Tibial artery (tissue), 4 donors: ENCODE results near the gene TMEM97.

Source experiments
- DNase-seq, 2 donors: peaks; one replicate each; pipeline ENCODE4 v3.0.0-alpha.2; 2019
- H3K27ac ChIP-seq, 2 donors: fragments of 200-600 bp; sonication (generic) in 1 of 2; 1 replicate in 1 of 2; 2 replicates in 1 of 2; pipeline ENCODE4 v1.5.1; 2018 to 2019; ENCODE audit warnings: mild to moderate bottlenecking in 1 of 2
- H3K27me3 ChIP-seq, 2 donors: fragments of 200-600 bp; sonication (generic) in 1 of 2; one replicate each; pipeline versions ENCODE4 v1.5.1 to v1.6.0; 2016 to 2019
- H3K36me3 ChIP-seq, 3 donors: fragments of 200-600 bp; sonication (generic) in 2 of 3; one replicate each; pipeline ENCODE4 v1.5.1; 2016 to 2019; ENCODE audit warnings: mild to moderate bottlenecking in 2 of 3
- H3K4me1 ChIP-seq, 4 donors: fragments of 200-600 bp; sonication (generic) in 2 of 4; 1 replicate in 3 of 4; 2 replicates in 1 of 4; pipeline ENCODE4 v1.5.1; 2016 to 2019
- H3K4me3 ChIP-seq, 2 donors: fragments of 200-600 bp; sonication (generic) in 1 of 2; 1 replicate in 1 of 2; 2 replicates in 1 of 2; pipeline ENCODE4 v1.5.1; 2018 to 2019; ENCODE audit warnings: mild to moderate bottlenecking in 2 of 2
- H3K9me3 ChIP-seq, 3 donors: fragments of 200-600 bp; sonication (generic) in 1 of 3; one replicate each; pipeline ENCODE4 v1.5.1; 2016 to 2019
- intact Hi-C: fragments of 100-400 bp; cut with DNase I; formaldehyde crosslinking; loops from one replicate; pipeline ENCODE4 v1.15.0; 2023; ENCODE audit warnings: low total_unique reads
- TF ChIP-seq, protein P1 (sequence below), 2 experiments: fragments of 200-600 bp in 1 of 2; fragments of 450-650 bp in 1 of 2; IDR thresholded peaks; one replicate each; pipeline ENCODE4 v1.5.1; 2017 to 2019; ENCODE audit warnings: antibody characterized with exemption in 2 of 2, mild to moderate bottlenecking in 1 of 2, moderate library complexity in 1 of 2

Gene TMEM97

DNA sequence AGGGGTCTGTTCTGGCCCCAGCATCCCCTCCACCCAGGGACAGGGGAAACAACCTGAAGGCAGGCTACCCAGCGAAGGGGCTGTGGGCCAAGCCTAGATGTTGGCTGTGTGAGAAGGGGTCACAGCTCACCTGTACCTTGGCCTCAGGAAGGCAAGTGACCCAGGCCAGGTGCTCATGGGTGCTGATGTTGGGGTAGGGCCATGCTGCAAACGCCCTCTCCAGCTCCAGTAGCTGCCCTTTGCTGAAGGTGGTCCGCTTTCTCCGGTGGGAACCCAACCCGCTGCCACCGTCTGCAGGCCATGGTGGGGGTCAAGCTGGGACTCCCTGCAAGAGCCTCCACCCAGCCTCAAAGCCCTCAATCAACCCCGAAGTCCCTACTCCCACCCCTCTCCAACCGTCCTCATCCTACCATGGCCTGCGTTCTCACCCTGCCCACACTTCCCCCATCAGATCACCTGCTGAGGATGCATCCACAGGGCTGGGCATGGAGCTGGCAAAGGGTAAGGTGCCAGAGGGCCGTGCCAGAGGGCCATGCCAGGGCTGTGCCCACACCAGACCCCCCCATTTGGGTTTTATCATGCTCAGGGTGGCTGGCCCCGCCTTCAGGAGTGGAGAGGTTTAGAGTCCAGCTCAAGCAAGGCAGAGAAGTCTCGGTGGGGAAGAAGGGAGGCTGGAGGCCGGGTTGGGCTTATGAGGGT, 45.8 kb downstream of the TMEM97 start, which contains the start of gene SEBOX:
Gene SEBOX, minus strand, starts transcription at position 535 of the 699 bp plus-strand sequence. Its CDS starts 48 bp downstream, at position 487.
- DNase-seq: no peak
- H3K27me3 ChIP-seq: no peaks in the 10 kb centered on the region
- intact Hi-C loops: no loop called here
- TF ChIP-seq, protein P1, sequence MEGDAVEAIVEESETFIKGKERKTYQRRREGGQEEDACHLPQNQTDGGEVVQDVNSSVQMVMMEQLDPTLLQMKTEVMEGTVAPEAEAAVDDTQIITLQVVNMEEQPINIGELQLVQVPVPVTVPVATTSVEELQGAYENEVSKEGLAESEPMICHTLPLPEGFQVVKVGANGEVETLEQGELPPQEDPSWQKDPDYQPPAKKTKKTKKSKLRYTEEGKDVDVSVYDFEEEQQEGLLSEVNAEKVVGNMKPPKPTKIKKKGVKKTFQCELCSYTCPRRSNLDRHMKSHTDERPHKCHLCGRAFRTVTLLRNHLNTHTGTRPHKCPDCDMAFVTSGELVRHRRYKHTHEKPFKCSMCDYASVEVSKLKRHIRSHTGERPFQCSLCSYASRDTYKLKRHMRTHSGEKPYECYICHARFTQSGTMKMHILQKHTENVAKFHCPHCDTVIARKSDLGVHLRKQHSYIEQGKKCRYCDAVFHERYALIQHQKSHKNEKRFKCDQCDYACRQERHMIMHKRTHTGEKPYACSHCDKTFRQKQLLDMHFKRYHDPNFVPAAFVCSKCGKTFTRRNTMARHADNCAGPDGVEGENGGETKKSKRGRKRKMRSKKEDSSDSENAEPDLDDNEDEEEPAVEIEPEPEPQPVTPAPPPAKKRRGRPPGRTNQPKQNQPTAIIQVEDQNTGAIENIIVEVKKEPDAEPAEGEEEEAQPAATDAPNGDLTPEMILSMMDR (IDR thresholded peaks at IDR 0.05): no peak
- H3K36me3 ChIP-seq: peaks cover 33 to 71% (median 50%) of the 10 kb centered on the region in 3 donors
- H3K9me3 ChIP-seq: no peaks in the 10 kb centered on the region
- no peaks in the 10 kb centered on the region for H3K4me1 ChIP-seq
- no peak within 1 kb of the TSS for H3K27ac ChIP-seq
- no peak within 1 kb of the TSS for H3K4me3 ChIP-seq

DNA sequence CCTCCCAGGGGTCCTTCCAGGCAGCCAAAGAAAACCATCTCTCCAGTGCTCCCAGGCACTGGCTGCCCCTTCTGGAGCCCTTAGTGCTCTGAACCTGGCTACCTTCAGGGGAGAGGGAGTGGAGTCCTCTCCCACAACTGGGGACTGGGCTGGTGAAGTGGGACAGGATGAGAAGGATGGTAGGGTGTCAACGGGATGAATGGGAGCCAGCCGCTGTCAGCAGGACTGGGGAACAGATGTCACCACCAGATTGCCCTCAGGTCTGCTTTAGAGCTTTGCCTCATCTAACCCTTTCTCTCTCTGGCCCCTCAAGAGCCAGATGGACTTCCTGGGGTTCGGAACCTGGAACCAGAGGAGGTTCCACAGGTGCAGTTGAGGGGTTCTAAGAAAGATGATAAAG, 46.5 kb downstream of the TMEM97 start:
- intact Hi-C loops: no loop called here
- Histone ChIP-seq H3K4me3 (no peak overlapping the region), H3K27ac (no peak overlapping the region), H3K4me1 (peaks cover 0 to 5% (median 0%) of the 10 kb centered on the region in 4 donors), H3K36me3 (peaks cover 26 to 64% (median 43%) of the 10 kb centered on the region in 3 donors), H3K9me3 (no peaks in the 10 kb centered on the region), H3K27me3 (no peaks in the 10 kb centered on the region)
- no peak for DNase-seq
- TF ChIP-seq, protein P1 (IDR thresholded peaks at IDR 0.05): no peak

DNA sequence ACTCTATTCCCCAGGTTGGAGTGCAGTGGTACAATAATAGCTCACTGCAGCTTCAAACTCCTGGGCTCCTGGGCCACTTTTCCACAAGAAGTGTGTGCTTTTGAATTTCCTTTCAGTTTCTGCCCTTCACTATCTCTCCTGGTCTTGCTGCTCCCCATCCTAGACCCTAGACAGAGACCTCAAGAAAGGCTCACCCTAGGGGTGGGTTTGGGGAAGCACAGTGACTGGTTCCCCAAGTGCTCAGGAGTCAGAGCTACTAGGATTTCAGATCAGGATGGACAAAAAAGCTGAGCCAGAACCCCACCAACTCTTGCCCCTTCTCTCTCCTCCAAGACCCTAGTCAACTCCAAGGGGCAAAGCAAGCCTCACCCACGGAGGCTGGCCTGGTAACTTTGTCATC, 47.6 kb downstream of the TMEM97 start:
- Histone ChIP-seq H3K4me1 (peaks cover 0 to 14% (median 6%) of the 10 kb centered on the region in 4 donors), H3K4me3 (no peak overlapping the region), H3K36me3 (peaks cover 15 to 53% (median 32%) of the 10 kb centered on the region in 3 donors), H3K27me3 (no peaks in the 10 kb centered on the region), H3K9me3 (no peaks in the 10 kb centered on the region), H3K27ac (no peak overlapping the region)
- intact Hi-C loops: no loop called here
- DNase-seq: no peak
- TF ChIP-seq, protein P1 (IDR thresholded peaks at IDR 0.05): no peak

DNA sequence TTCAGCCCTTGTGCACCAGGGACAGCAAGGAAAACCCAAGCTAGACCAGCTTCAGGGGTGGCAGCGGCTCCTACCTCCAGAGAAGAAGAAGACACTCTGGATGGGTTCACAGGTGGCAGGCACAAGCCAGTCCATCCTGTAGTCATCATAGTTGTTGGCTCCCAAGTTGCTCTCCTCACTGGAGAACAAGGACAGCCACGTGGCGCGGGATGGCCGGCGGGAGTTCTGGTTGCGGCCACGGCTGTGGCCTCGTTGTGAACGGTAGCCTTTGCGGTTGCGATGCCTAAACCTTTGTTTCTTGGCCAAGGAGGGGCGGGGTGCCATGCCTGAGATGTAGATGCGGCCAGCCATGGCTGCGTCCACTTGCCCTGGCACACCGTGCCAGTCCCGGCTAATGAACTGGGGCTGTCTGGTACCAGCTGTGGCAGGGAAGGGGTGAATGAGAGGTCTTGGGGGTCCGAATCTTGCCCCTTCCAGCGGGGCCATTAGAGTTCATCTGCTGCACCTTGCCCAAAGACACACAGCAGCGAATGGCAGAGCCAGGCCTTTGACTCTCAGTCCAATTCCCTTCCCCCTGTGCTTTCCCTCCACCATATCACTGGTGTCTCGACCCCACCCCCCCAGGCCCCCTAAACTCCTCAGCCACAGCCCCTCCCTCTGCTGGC, 48.8 kb downstream of the TMEM97 start:
- H3K27me3 ChIP-seq: no peaks in the 10 kb centered on the region
- no peak overlapping the region for H3K27ac ChIP-seq
- no peak overlapping the region for H3K4me3 ChIP-seq
- TF ChIP-seq, protein P1 (IDR thresholded peaks at IDR 0.05): no peak
- no peak for DNase-seq
- peaks cover 4 to 41% (median 21%) of the 10 kb centered on the region in 3 donors for H3K36me3 ChIP-seq
- peaks cover 0 to 20% (median 16%) of the 10 kb centered on the region in 4 donors for H3K4me1 ChIP-seq
- no peaks in the 10 kb centered on the region for H3K9me3 ChIP-seq
- intact Hi-C loops: no loop called here

DNA sequence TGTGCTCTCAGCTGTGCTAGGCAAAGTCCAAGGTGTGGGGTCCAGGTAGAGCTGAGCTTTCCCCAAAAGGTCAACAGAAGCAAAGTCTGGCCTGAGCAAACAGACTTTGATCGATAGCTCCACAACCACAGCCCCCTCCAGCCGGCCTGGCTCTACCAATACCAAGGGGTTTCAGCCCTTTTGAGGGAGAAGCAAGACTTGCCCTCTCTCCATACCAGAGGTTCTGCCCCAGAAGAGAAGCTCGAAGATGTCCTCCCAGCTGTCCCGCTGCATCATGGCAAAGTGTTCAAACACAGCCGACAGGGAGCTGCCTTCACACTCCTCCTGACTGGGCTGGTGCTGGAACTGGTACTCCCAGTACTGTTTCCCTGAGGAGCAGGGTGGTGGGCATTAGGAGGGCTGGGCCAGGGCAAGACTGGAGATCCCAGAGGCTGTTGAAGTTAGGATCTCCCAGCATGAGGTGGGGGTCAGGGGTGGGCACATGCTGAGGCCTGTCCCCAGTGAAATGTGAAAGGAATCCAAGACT, 49.4 kb downstream of the TMEM97 start:
- Histone ChIP-seq H3K27ac (no peak overlapping the region), H3K36me3 (peaks cover 0 to 36% (median 15%) of the 10 kb centered on the region in 3 donors), H3K27me3 (no peaks in the 10 kb centered on the region), H3K9me3 (no peaks in the 10 kb centered on the region), H3K4me3 (no peak overlapping the region), H3K4me1 (peaks cover 6 to 26% (median 22%) of the 10 kb centered on the region in 4 donors)
- DNase-seq: no peak
- intact Hi-C loops: no loop called here
- TF ChIP-seq, protein P1 (IDR thresholded peaks at IDR 0.05): no peak
